PC-9 (cell line): ENCODE results near the gene ZNF785.

ENCODE experiments used
- CTCF ChIP-seq: fragments of 200-600 bp; sonication (generic); conservative IDR thresholded peaks from 2 replicates; pipeline ENCODE4 v1.6.1; 2017; ENCODE audit warnings: mixed run types, antibody characterized with exemption, mild to moderate bottlenecking, moderate library complexity
- EZH2 ChIP-seq: fragments of 200-600 bp; sonication (generic); IDR thresholded peaks from 2 replicates; pipeline ENCODE4 v1.8.0; 2017; ENCODE audit warnings: antibody characterized with exemption, low read depth

- TF ChIP-seq CTCF = no peak
- TF ChIP-seq EZH2 = no peak
Observed at GRCh38 chr16:30553393-30553899, 32.1 kb downstream of the ZNF785 start.
